GM19438 (cell line): ENCODE results near the gene CACNB2.

ENCODE experiments used
- ATAC-seq: cut with Tn5 transposase; IDR thresholded peaks from one replicate; pipeline ENCODE4 v1.9.1; 2021; ENCODE audit warnings: low read depth; ENCODE audit not compliant: unreplicated experiment

CACNB2 gene

DNA sequence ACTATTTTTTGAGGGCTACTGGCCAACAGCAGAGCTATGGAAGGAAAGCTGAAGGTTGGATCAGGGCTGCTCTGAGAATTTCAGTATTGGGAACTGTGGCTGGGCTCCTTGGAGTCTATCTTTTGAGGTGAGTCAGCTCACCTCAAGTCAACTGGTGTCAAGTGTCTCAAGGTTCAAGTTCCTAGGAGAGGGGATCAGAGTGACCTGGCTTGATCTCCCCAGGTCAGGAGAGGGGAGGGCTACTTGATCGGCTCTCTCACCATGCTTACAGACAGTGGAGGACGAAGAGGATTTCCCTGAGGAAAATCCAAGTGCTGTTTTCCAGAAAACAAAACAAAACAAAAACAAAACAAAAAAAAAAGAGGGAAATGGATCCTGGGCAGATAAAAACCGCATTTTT lies 132.8 kb downstream of the CACNB2 start:
- ATAC-seq: no peak

DNA sequence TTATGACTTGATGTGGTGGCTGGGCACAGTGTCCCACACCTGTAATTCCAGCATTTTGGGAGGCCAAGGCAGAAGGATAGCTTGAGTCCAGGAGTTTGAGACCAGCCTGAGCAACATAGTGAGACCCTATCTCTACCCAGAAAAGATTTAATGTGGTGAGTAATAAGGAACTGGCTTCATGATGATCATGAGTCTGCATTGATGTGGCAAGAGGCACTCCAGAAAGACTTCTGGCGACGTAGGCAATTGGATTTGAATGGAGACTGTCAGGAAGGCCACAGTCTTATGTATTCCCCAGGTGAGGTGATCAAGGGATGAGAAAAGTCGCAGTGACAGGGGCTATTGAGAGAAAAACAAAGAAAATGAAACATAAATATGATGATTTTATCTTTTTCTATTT lies 138.0 kb downstream of the CACNB2 start:
- no peak for ATAC-seq

DNA sequence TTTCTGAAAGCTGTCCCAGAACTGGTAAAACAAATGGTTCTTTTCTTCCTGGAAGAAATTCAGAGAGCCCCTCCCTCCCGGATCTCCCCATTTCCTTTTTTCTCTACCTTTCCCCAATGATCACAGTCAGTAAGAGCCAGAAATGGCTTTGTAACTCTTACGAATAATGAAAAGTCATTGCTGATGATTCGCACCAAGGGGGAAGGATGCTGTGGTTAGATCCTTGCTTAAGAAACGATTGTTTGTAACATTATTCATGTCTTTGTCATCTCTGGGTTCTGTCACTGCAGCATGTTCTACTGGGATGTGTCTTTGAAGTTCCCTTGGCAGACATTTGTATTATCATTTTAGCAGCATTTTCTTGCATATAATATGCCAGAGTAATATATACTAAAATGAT lies 138.9 kb downstream of the CACNB2 start:
- no peak for ATAC-seq

DNA sequence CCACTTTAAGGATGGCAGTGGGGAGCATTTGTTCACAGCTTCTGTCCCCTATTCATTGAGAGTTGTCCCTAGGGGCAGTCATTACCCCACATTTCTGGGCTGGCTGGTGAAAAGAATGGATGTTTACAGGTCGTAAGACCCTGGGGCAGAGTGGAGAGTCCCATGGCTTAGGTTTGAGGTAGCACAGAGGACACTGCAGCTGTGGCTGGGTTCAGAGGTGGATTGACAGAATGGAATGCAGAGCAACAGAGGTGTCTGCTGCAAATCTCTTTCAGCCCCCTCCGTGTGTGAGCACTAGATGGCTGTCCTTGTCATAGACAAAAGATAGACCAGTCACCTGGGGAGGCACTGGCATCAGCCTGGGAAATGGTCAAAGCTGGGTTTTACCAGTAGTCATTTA lies 141.9 kb downstream of the CACNB2 start:
- no peak for ATAC-seq

DNA sequence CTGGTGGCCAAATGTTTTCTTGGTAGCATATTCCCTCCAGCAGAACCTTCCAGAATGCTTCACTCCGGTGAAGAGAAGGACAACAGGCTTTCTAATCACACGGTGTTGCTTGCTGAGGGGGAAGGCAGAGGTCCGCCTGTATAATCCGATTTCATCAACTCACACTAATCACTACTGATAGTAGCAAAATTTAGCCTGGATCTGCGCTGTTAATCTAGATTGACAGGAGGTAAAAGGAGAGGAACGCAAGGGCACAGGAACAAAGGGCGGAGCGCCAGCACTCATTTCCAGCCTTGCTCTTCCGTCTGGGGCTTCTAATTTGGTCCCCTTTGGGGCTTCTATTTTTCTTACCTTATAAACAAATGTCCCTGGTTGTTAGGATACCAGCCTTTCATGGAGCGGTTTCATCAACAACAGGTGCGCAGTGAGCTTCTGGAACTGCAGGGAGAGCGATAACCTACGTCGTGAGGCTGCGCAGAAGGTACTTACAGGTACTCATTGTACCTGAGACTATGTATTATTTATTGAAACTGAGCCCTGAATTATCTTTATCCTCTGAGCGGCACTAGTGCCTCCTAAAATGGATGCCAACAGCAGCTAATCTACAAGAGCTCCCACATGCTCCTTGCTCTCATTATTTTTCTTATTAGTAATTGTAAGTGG lies 150.6 kb downstream of the CACNB2 start:
- no peak for ATAC-seq

DNA sequence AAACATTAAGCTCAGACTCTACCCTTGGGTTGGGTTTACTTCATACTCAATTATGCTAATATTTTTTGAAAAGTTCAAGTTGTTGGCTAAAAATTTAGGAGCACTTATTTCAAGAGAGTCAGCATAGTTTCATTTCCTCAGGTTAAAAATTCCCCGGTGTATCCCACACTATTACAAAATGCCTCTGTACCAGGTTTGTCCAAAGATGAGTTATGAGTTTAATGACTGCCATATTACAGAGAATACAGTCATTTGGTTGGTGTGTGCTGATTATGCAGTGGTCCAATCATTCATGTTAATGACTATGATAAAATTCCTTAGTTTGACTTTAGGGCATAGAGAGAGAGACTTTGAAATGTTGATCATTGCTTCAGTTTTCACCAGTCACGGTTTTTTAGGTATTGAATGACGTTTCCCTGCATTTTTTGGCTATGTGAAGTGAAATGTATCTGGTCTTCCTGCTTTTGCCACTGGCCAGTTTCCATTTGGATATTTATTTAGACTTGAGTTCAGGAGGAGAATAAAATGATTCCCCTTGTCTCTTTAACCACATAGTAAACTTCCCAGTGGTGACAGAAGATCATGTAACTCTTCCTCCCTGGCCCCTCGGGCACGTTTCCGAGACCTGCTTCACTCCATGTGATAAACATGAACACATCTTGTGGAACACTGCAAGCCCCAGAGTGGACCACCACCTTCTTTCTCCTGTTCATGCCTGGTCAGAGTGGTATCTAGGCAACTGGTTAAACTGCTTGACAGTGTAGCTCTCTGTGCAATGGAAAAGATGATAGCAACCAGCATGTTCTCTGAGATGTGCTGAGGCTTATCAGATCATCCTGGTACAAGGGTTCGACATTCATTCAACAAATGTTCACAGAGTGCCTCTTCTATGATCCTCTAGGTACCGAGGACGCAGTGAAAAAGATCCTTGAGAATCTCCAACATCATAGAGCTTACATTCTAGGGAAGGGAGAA lies 153.6 kb downstream of the CACNB2 start:
- no peak for ATAC-seq

DNA sequence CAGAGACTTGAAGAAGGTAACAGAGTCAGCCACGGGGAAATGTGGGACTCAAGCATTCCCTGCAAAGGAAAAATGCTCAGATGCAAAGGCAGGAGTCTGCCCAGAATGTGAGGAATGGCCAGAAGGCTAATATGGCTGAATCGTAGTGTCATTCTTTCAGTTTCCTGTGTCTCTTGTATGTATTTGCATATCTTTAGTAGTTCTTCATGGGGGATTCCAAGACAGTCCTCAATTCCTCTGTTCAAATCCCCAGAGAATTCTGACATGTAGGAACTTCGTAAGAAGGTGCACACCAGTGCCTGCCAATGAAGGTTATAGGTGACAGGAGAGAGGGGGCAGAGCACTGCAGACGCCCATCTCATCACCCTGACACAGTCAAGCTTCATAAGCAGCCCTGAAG lies 154.4 kb downstream of the CACNB2 start:
- no peak for ATAC-seq

DNA sequence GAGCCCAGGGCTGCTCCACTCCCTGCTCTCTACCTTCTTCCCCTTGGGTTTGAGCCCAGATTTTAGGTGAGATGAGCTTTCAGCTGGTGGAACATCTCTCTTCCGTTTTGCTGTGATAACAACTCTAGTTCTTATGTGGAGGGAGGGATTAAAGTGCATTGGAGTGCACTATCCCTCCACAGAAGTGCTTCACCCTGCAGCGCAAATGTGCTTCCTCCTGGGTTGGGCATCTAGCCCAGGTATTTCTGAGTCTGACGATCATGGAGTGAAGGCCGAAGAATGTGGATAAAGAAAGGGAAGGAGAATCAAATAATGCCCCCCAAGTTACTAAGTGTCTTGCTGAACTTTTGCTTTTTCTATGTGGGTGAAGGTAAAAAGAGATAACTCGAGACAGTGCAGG lies 157.4 kb downstream of the CACNB2 start:
- ATAC-seq: no peak

DNA sequence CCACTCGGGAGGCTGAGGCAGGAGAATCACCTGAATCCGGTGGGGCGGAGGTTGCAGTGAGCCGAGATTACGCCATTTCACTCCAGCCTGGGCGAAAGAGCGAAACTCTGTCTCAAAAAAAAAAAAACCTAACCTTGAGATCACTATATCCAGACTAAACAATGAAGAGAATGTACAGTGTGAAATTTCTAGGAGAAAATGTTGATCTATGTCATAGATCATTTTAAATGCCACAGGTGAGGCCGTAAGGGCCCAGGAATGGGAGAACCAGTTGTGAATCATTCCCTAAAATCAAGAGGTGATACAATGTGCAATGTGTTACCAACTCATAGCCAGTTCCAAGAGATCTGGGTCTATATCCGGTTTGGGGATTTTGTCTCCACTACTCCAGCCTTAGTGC lies 158.0 kb downstream of the CACNB2 start:
- ATAC-seq: no peak

DNA sequence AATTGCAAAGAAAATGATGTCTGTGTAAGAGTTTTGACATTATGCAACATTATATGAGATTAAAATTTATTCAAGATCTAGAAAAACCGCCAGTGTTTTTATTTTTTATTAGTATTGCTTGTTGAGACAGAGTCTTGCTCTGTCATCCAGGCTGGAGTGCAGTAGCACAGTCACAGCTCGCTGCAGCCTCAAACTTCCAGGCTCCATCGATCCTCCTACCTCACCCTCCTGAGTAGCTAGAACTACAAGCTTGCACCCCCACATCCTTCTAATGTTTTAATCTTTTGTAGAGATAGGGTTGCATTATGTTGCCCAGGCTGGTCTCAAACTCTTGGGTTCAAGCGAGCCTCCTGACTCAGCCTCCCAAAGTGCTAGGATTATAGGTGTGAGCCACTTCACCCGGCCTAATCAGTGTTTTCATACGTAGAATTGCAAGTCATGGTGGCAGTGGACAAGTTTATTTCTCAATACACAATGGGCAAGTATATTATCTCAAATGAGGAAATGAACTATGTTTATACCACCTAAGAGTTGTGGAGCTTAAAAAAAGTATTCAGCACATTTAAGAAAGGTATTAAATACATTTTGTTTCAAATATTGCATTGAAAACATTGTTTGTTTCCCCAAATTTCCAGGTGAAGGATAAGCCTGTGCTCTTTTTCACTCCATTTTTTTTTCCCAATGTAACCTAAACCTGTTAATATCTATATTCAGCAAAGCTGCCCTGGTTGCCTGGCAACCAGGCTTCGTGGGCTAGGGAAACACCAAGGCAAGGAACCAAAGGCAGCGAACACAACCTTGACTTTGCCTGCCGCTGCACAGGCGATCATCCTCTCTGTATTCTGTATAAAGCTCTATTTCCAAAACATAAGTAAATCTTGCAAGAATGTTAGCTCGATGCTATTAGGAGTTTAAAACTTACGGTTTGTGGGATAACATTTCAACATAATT lies 163.9 kb downstream of the CACNB2 start:
- no peak for ATAC-seq

DNA sequence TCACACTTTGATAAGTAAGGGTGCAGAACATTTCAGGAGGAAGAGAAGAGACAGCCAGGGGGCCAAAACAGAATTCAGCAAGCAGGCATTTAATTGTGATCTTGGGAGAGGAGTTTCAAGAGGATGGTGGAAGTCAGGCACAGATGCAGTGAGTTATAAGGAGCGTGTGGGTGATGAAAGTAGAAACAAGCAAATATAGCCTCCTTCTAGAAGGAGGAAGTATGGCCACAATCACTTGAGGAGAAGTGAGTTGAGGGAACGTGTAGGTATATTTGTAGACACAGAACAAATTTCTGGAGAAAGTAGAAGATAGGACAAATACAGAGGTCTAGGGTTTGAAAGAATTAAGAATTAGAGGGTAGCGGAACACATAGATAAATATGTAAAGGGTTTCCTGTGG lies 165.8 kb downstream of the CACNB2 start:
- ATAC-seq: no peak

DNA sequence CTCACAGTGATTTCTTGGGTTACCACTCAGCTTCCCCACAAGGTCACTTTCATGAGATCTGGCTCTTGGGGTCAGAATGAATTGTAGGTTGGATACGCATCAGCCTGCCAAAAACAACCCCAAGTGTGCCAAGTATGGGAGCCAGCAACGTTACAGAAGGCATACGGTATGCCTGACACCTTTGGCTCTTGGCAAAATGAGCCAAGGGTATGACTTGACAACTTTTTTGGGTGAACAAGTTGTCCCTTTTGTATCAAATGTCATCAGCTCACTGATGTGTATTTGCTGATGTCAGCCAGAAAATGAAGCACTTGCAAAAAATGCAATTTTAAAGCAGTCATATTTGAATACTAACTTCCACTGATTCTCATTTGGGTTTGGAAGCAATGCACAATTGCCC lies 168.4 kb downstream of the CACNB2 start:
- no peak for ATAC-seq

DNA sequence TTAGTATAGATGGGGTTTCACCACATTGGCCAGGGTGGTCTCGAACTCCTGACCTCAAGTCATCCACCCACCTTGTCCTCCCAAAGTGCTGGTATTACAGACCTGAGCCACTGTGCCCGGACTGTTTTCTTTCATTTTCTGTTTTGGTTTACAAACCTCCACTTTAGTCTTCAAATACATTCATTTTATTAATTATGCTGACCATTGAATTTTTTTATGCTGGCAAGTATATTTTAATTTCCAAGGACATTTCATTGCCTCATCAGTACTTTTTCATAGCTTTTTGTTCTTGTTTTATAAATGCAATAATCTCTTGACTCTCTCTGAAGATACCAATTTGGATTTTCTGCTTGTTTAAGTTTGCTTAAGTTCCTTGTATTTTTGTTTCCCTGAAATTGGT lies 170.5 kb downstream of the CACNB2 start:
- no peak for ATAC-seq

DNA sequence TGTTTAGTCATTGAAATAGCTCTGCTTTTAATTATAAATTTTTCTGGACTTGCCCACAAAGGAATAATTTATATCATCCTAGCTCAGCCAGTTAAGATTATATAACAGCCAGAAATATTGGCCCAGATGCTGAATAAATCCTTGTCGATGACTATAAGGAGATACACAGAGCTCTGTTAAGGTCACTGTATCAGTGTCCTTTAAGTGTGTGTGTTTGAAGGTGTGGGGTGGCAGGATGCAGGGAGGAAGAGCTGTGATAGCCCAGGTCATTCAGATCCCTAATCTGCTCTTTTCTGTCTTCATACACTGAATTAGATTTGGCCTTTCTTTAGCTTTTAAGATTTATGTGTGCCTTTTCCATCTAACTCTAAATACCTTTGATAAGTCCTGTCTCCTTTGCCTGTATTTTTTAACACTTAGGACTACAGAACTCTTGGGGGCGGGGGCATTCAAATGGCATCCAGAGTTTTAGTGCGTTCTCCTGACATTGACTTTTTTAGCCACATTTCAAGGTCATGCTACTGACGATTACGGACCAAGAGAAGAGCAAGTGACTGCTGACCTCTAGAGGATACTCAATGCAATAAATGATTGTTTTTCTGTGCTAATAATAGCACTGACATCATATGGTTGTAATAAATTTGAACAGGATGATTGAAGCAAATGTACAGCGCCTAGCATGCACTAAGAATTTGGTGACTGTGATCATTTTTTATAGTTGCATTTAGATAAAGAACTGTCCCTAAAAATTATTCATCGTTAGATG lies 172.3 kb downstream of the CACNB2 start:
- peak; percentile 97 for ATAC-seq

DNA sequence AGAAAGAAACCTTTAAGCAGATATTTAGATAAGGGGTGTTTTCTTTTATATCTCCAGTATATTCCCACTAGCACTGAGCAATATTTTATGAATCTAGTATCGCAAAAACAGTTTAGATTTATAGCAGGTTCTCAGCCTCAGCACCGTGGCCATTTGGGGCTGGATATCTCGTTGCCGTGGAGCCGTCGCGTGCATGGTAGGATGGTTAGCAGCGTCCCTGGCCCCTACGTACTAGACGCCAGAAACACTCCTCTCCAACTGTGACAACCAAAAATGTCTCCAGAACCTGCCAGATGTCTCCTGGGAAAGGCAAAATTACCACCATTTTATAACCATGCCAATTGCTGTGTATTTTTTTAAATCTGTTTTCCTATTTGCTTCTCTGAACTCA lies 172.9 kb downstream of the CACNB2 start:
- ATAC-seq: no peak

DNA sequence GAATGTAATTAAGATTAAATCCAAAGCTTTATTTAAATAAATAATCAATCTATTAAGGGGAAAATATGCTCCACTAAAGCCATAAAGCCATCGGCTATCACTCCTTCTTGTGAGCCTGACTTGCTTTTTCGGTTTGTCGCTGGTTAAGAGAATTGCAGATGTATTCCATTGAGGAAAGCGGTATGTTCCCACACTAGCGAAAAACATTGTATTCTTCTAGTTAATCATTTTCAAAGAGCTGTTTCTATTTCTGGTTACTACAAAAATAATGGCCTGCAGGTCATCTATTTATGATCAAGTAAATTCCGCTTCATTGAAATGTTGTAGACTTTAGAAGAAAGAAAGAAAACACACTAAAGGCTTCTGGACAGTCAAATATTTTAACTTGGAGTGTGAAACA lies 173.4 kb downstream of the CACNB2 start:
- no peak for ATAC-seq

DNA sequence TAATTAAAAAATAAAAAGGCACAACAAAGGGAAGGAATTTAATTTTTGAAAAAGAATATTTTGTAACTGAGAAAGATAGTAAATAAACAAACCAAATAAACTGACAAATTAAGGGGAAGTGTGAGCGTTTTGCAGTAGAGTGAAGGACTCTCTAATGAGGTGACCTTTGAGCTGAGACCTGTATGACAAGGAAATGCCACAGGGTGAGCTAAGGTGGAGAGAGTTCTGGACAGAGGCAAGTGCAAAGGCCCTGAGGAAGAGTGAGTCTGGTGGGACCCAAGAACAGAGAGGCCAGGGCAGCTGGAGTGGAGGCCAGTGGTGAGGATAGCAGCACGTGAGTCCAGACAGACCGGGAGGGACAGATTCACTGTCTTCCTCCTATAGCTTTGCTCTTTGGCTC lies 179.4 kb downstream of the CACNB2 start:
- ATAC-seq: no peak

DNA sequence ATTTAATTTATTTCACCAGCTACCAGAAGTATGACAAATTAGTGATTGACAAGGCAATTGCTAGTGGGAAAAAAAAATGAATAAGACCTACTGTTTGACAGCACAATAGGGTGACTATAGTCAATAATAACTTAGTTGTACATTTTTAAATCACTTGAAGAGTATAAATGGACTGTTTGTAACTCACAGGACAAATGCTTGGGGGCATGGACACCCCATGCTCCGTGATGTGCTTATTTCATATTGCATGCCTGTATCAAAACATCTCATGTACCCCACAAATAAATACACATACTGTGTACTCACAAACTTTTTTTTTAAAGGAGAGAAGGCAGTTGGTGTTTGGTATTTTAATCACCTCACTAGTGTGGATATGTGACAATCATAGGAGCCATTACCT lies 181.1 kb downstream of the CACNB2 start:
- ATAC-seq: no peak

DNA sequence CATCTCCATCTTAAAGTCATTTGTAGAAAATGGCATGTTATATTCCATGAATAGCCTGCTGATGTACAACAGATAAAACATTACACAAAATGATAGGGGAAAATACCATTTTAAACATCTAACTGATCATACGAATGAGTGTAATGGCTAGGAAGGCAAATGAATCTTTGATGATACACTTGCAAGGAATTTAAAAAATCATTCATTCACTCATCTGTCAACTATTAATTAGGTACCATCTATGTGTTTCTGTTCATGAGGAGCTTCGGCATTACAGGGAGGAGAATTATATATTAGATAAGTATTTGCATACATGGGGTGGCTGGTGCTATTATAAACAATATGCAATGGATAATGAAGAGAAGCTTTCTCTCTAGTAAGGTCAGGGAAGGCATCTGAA lies 183.7 kb downstream of the CACNB2 start:
- no peak for ATAC-seq

DNA sequence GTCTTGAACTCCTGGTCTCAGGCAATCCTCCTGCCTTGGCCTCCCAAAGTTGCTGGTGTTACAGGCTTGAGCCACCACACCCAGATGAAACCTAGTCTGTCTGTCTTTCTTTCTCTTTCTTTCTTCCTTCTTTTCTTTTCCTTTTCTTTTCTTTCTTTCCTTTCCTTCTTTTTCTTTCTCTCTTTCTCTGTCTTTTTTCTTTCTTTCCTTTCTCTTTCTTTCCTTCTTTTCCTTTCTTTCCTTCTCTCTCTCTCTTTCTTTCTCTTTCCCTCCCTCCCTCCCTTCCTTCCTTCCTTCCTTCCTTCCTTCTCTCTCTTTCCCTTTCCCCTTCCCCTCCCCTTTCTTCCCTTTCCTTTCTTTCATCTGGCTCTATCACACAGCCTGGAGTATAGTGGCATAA lies 185.2 kb downstream of the CACNB2 start:
- ATAC-seq: no peak
